Testis (tissue), 2 donors: ENCODE measurements around the gene COL11A2.
A peak's percentile ranks its signal among the peaks of the same experiment; 100 is the strongest.

Experiments
- POLR2A ChIP-seq: fragments of 450-650 bp; IDR thresholded peaks from one replicate; pipeline ENCODE4 v1.6.1; 2017; ENCODE audit warnings: antibody characterized with exemption, mild to moderate bottlenecking, moderate library complexity
- TF ChIP-seq, protein P1 (sequence below), 3 experiments: fragments of 450-650 bp in 2 of 3; fragments of 200-600 bp in 1 of 3; sonication (generic) in 1 of 3; IDR thresholded peaks; one replicate each; pipeline ENCODE4 v1.5.1; 2016 to 2019; ENCODE audit warnings: antibody characterized with exemption in 3 of 3, mild to moderate bottlenecking in 2 of 3, moderate library complexity in 1 of 3

DNA sequence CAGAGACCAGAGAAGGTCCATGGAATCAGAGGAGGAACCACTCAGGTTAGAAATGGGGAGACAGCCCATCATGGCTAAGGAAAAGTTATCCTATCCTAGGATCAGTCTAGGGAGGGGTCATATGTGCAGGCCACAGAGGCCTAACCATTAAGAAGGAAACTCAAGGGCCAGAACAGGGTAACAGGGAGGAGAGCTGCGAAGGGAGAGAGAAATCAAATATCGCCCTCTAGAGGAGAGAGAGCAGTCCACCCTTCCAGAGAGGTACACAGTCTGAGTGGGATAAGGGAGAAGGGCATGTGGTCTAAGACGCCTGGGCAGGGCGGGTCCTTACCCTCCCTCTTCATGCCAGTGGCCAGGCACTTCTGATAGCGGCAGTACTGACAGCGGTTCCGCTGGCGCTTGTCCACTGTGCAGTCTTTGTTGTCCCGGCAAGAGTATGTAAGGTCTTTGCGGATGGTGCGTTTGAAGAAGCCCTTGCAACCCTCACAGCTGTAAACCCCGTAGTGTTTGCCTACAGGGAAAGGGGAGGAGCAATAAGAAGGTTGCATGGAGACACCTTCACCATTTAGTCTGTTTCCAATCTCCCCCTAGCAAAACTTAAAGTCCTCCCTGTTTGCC is 5.3 kb upstream of the COL11A2 start:
- TF ChIP-seq, protein P1, sequence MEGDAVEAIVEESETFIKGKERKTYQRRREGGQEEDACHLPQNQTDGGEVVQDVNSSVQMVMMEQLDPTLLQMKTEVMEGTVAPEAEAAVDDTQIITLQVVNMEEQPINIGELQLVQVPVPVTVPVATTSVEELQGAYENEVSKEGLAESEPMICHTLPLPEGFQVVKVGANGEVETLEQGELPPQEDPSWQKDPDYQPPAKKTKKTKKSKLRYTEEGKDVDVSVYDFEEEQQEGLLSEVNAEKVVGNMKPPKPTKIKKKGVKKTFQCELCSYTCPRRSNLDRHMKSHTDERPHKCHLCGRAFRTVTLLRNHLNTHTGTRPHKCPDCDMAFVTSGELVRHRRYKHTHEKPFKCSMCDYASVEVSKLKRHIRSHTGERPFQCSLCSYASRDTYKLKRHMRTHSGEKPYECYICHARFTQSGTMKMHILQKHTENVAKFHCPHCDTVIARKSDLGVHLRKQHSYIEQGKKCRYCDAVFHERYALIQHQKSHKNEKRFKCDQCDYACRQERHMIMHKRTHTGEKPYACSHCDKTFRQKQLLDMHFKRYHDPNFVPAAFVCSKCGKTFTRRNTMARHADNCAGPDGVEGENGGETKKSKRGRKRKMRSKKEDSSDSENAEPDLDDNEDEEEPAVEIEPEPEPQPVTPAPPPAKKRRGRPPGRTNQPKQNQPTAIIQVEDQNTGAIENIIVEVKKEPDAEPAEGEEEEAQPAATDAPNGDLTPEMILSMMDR (IDR thresholded peaks at IDR 0.05) = peak; percentile 37 to 60 (median 60)
- TF ChIP-seq POLR2A = no peak
